Fibroblast of lung (primary cell): ENCODE measurements around the gene RPS6KB1.

Experiments
- CTCF ChIP-seq, 2 donors: IDR thresholded peaks in 1 of 2; conservative IDR thresholded peaks in 1 of 2; 1 replicate in 1 of 2; 2 replicates in 1 of 2; pipeline ENCODE4 v1.5.1; 2011 to 2012; ENCODE audit warnings: low read length in 2 of 2, control low read depth in 1 of 2, inconsistent platforms in 1 of 2, low read depth in 1 of 2, mild to moderate bottlenecking in 1 of 2
- EZH2 ChIP-seq: IDR thresholded peaks from 2 replicates; pipeline ENCODE4 v1.5.1; 2012; ENCODE audit warnings: low read length, control low read depth, mild to moderate bottlenecking; ENCODE audit errors: missing control alignments

- TF ChIP-seq CTCF (conservative IDR thresholded peaks at IDR 0.05 in 1 of 2, IDR thresholded peaks at IDR 0.05 in 1 of 2; ENCODE audit: low read depth in 1 of 2, low read length in 2 of 2) (no peak), EZH2 (no peak)
Measured at GRCh38 chr17:59869941-59870218, 23.0 kb upstream of the RPS6KB1 start.
